A673 (cell line): ENCODE measurements around the gene ELAVL3.
"Not testable (repeated sequence)": the region's sequence is repeated elsewhere in the genome, so short reads cannot be mapped to it uniquely, and the experiment has no call there.

Source experiments
- CTCF ChIP-seq: fragments of 300-800, 200-600 bp; sonication (generic); conservative IDR thresholded peaks from 2 replicates; pipeline ENCODE4 v1.5.1; 2017; ENCODE audit warnings: low read depth, mild to moderate bottlenecking, antibody characterized with exemption, low read length, moderate library complexity, mixed read lengths
- EZH2 ChIP-seq: fragments of 200-600 bp; sonication (generic); IDR thresholded peaks from 2 replicates; pipeline ENCODE4 v1.6.1; 2017; ENCODE audit warnings: borderline replicate concordance, low read depth, mild to moderate bottlenecking, mixed read lengths, antibody characterized with exemption, low read length; ENCODE audit not compliant: poor library complexity, severe bottlenecking

- TF ChIP-seq CTCF, EZH2: not testable (repeated sequence)
Observed at GRCh38 chr19:11458912-11459311, 21.9 kb downstream of the ELAVL3 start.
